Central memory CD8-positive, alpha-beta T cell (primary cell): Measurements from ENCODE around the gene SBF2.
"Not testable (repeated sequence)": the region's sequence is repeated elsewhere in the genome, so short reads cannot be mapped to it uniquely, and the experiment has no call there.

ENCODE experiments used
- ATAC-seq: fragments of 150-1000 bp; cut with Tn5 transposase; replicated peaks from 2 replicates; pipeline ENCODE4 v1.10.0; 2022; ENCODE audit warnings: mild to moderate bottlenecking, moderate FRiP score, moderate number of reproducible peaks; ENCODE audit not compliant: poor library complexity, severe bottlenecking; ENCODE audit errors: extremely low read depth
- DNase-seq, 2 donors: peaks; one replicate each; pipeline ENCODE4 v3.0.0; 2021; ENCODE audit warnings: low spot score in 2 of 2
- H3K27ac Mint-ChIP-seq: one replicate; pipeline ENCODE4 v1.8.0; 2022; ENCODE audit warnings: low read depth, mild to moderate bottlenecking, moderate library complexity, mixed read lengths
- H3K27me3 Mint-ChIP-seq: one replicate; pipeline ENCODE4 v1.8.0; 2022; ENCODE audit warnings: mixed read lengths
- H3K36me3 Mint-ChIP-seq: one replicate; pipeline ENCODE4 v1.8.0; 2022; ENCODE audit warnings: mild to moderate bottlenecking, moderate library complexity, mixed read lengths; ENCODE audit not compliant: insufficient read depth
- H3K4me1 Mint-ChIP-seq: one replicate; pipeline ENCODE4 v1.8.0; 2022; ENCODE audit warnings: mixed read lengths
- H3K4me3 Mint-ChIP-seq: one replicate; pipeline ENCODE4 v1.8.0; 2022; ENCODE audit warnings: mild to moderate bottlenecking, moderate library complexity, mixed read lengths
- H3K9me3 Mint-ChIP-seq: one replicate; pipeline ENCODE4 v1.8.0; 2022; ENCODE audit warnings: mixed read lengths

Gene SBF2

GRCh38 chr11:10051868-10052586 lies 242.0 kb downstream of the SBF2 start:
- ATAC-seq (no peak), DNase-seq (no peak)
- no peaks in the 10 kb centered on the region for H3K27me3 Mint-ChIP-seq
- no peak overlapping the region for H3K27ac Mint-ChIP-seq
- H3K36me3 Mint-ChIP-seq, result no peaks in the 10 kb centered on the region
- H3K4me1 Mint-ChIP-seq, result no peaks in the 10 kb centered on the region
- H3K9me3 Mint-ChIP-seq, result no peaks in the 10 kb centered on the region
- H3K4me3 Mint-ChIP-seq, result no peak overlapping the region

- no peaks in the 10 kb centered on the region for H3K9me3 Mint-ChIP-seq
- no peaks in the 10 kb centered on the region for H3K27me3 Mint-ChIP-seq
- DNase-seq (no peak), ATAC-seq (no peak)
- no peak overlapping the region for H3K4me3 Mint-ChIP-seq
- H3K27ac Mint-ChIP-seq, result no peak overlapping the region
- no peaks in the 10 kb centered on the region for H3K4me1 Mint-ChIP-seq
- no peaks in the 10 kb centered on the region for H3K36me3 Mint-ChIP-seq
Measured at GRCh38 chr11:10050561-10050960, 243.5 kb downstream of the SBF2 start.

- Mint-ChIP-seq H3K4me1 (no peaks in the 10 kb centered on the region), H3K4me3 (no peak overlapping the region), H3K36me3 (no peaks in the 10 kb centered on the region), H3K9me3 (no peaks in the 10 kb centered on the region), H3K27ac (no peak overlapping the region), H3K27me3 (no peaks in the 10 kb centered on the region)
- no peak for DNase-seq
- ATAC-seq, result no peak
Measured at GRCh38 chr11:10049756-10050155, 244.3 kb downstream of the SBF2 start.

- Mint-ChIP-seq H3K27ac (no peak overlapping the region), H3K27me3 (no peaks in the 10 kb centered on the region)
- no peak for ATAC-seq
Measured at GRCh38 chr11:10048350-10048749, 245.7 kb downstream of the SBF2 start.

GRCh38 chr11:10044618-10045017 lies 249.4 kb downstream of the SBF2 start:
- Mint-ChIP-seq H3K4me3 (no peak overlapping the region), H3K9me3 (no peaks in the 10 kb centered on the region), H3K27ac (no peak overlapping the region), H3K4me1 (no peaks in the 10 kb centered on the region), H3K27me3 (no peaks in the 10 kb centered on the region), H3K36me3 (peaks cover 2% of the 10 kb centered on the region)
- DNase-seq (no peak), ATAC-seq (no peak)

More at GRCh38 chr11:10048350-10048749, 245.7 kb downstream of the SBF2 start:
- DNase-seq, result no peak
- no peak overlapping the region for H3K4me3 Mint-ChIP-seq
- H3K4me1 Mint-ChIP-seq, result no peaks in the 10 kb centered on the region
- H3K9me3 Mint-ChIP-seq, result no peaks in the 10 kb centered on the region
- peaks cover 2% of the 10 kb centered on the region for H3K36me3 Mint-ChIP-seq

GRCh38 chr11:10042699-10043098 lies 251.3 kb downstream of the SBF2 start:
- ATAC-seq, result no peak
- no peak overlapping the region for H3K4me3 Mint-ChIP-seq
- H3K27ac Mint-ChIP-seq, result no peak overlapping the region
- H3K4me1 Mint-ChIP-seq, result no peaks in the 10 kb centered on the region
- no peaks in the 10 kb centered on the region for H3K9me3 Mint-ChIP-seq
- DNase-seq, result no peak
- peaks cover 2% of the 10 kb centered on the region for H3K36me3 Mint-ChIP-seq
- H3K27me3 Mint-ChIP-seq, result no peaks in the 10 kb centered on the region

- Mint-ChIP-seq H3K27ac (no peak overlapping the region), H3K4me3 (no peak overlapping the region), H3K27me3 (no peaks in the 10 kb centered on the region), H3K4me1 (no peaks in the 10 kb centered on the region), H3K9me3 (no peaks in the 10 kb centered on the region), H3K36me3 (peaks cover 2% of the 10 kb centered on the region)
- DNase-seq (no peak), ATAC-seq (no peak)
Measured at GRCh38 chr11:10041748-10042446, 252.1 kb downstream of the SBF2 start.

- no peaks in the 10 kb centered on the region for H3K4me1 Mint-ChIP-seq
Measured at GRCh38 chr11:10041332-10041731, 252.7 kb downstream of the SBF2 start.

GRCh38 chr11:10038521-10039302 lies 255.3 kb downstream of the SBF2 start:
- ATAC-seq (no peak), DNase-seq (no peak)
- H3K27me3 Mint-ChIP-seq, result no peaks in the 10 kb centered on the region
- H3K4me3 Mint-ChIP-seq, result no peak overlapping the region
- peaks cover 6% of the 10 kb centered on the region for H3K9me3 Mint-ChIP-seq
- H3K36me3 Mint-ChIP-seq, result peaks cover under 1% of the 10 kb centered on the region
- H3K27ac Mint-ChIP-seq, result no peak overlapping the region
- no peaks in the 10 kb centered on the region for H3K4me1 Mint-ChIP-seq

More at GRCh38 chr11:10041332-10041731, 252.7 kb downstream of the SBF2 start:
- DNase-seq (no peak), ATAC-seq (no peak)
- Mint-ChIP-seq H3K27ac (no peak overlapping the region), H3K4me3 (no peak overlapping the region), H3K9me3 (no peaks in the 10 kb centered on the region), H3K27me3 (no peaks in the 10 kb centered on the region), H3K36me3 (peaks cover 2% of the 10 kb centered on the region)

GRCh38 chr11:10035932-10036331 lies 258.1 kb downstream of the SBF2 start:
- H3K27me3 Mint-ChIP-seq, ATAC-seq, H3K9me3 Mint-ChIP-seq, DNase-seq, H3K27ac Mint-ChIP-seq, H3K4me1 Mint-ChIP-seq, H3K36me3 Mint-ChIP-seq, H3K4me3 Mint-ChIP-seq: not testable (repeated sequence)

GRCh38 chr11:10032935-10033334 lies 261.1 kb downstream of the SBF2 start:
- Mint-ChIP-seq H3K27ac (no peak overlapping the region), H3K9me3 (peaks cover 6% of the 10 kb centered on the region), H3K4me1 (no peaks in the 10 kb centered on the region), H3K4me3 (no peak overlapping the region), H3K27me3 (no peaks in the 10 kb centered on the region), H3K36me3 (peaks cover 3% of the 10 kb centered on the region)
- DNase-seq (no peak), ATAC-seq (no peak)

- Mint-ChIP-seq H3K4me3 (no peak overlapping the region), H3K36me3 (peaks cover 3% of the 10 kb centered on the region), H3K9me3 (no peaks in the 10 kb centered on the region), H3K27ac (no peak overlapping the region), H3K4me1 (no peaks in the 10 kb centered on the region), H3K27me3 (no peaks in the 10 kb centered on the region)
- ATAC-seq (no peak), DNase-seq (no peak)
Measured at GRCh38 chr11:10030122-10030490, 263.9 kb downstream of the SBF2 start.
